GM10248 (cell line): ENCODE measurements around the gene CHTF8.

ENCODE experiments used
- CTCF ChIA-PET: fragments of 300-600 bp; sonication (Branson Sonifier 250); formaldehyde crosslinking; extraction: SDS; loops from one replicate; lab custom pipeline; 2021; ENCODE audit warnings: antibody characterized with exemption; lab: Yijun Ruan, JAX
- POLR2A ChIA-PET: fragments of 350-650 bp; sonication (Branson Sonifier 250); formaldehyde crosslinking; extraction: SDS; loops from one replicate; lab custom pipeline; 2020; ENCODE audit warnings: antibody characterized with exemption; lab: Yijun Ruan, JAX
- DNase-seq: peaks from one replicate; pipeline ENCODE4 v3.0.0; 2012; ENCODE audit errors: extremely low spot score
- TF ChIP-seq, protein P1 (sequence below): IDR thresholded peaks from 2 replicates; pipeline ENCODE4 v1.5.1; 2012; ENCODE audit warnings: mild to moderate bottlenecking, low read depth; ENCODE audit errors: extremely low read depth, missing control alignments, control extremely low read depth

The CHTF8 gene

GRCh38 chr16:69111216-69111875 is 21.0 kb downstream of the CHTF8 start:
- DNase-seq = no peak
- ChIA-PET CTCF (interaction anchor here (0.6 to 4.3 kb wide), 16 partner anchors 10 to 582 kb away, joined by 3 to 60 read pairs (median 6); no protein-coding TSS in a partner anchor), POLR2A (no interaction called here)
- TF ChIP-seq, protein P1, sequence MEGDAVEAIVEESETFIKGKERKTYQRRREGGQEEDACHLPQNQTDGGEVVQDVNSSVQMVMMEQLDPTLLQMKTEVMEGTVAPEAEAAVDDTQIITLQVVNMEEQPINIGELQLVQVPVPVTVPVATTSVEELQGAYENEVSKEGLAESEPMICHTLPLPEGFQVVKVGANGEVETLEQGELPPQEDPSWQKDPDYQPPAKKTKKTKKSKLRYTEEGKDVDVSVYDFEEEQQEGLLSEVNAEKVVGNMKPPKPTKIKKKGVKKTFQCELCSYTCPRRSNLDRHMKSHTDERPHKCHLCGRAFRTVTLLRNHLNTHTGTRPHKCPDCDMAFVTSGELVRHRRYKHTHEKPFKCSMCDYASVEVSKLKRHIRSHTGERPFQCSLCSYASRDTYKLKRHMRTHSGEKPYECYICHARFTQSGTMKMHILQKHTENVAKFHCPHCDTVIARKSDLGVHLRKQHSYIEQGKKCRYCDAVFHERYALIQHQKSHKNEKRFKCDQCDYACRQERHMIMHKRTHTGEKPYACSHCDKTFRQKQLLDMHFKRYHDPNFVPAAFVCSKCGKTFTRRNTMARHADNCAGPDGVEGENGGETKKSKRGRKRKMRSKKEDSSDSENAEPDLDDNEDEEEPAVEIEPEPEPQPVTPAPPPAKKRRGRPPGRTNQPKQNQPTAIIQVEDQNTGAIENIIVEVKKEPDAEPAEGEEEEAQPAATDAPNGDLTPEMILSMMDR = no peak

DNA sequence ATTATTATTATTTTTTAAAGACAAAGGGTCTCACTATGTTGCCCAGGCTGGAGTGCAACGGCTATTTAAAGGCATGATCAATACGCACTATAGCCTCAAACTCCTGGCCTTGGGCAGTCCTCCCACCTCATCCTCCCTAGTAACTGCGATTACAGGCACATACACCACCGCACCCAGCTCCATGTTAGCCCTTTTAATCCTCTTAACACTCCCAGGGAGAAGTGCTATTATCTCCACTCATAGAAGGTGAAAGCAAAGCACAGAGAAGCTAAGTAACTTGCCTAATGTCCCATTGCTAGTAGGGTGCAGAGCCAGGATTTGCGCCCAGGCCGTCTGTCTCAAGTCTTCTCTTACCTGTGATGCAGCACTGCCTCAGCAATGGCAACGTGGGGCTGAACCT is 22.0 kb downstream of the CHTF8 start:
- POLR2A ChIA-PET = no interaction called here
- DNase-seq = no peak
- TF ChIP-seq, protein P1 = no peak
- CTCF ChIA-PET = interaction anchor here (0.8 to 4.3 kb wide), 5 partner anchors 9 to 221 kb away, joined by 3 to 60 read pairs (median 5); no protein-coding TSS in a partner anchor

DNA sequence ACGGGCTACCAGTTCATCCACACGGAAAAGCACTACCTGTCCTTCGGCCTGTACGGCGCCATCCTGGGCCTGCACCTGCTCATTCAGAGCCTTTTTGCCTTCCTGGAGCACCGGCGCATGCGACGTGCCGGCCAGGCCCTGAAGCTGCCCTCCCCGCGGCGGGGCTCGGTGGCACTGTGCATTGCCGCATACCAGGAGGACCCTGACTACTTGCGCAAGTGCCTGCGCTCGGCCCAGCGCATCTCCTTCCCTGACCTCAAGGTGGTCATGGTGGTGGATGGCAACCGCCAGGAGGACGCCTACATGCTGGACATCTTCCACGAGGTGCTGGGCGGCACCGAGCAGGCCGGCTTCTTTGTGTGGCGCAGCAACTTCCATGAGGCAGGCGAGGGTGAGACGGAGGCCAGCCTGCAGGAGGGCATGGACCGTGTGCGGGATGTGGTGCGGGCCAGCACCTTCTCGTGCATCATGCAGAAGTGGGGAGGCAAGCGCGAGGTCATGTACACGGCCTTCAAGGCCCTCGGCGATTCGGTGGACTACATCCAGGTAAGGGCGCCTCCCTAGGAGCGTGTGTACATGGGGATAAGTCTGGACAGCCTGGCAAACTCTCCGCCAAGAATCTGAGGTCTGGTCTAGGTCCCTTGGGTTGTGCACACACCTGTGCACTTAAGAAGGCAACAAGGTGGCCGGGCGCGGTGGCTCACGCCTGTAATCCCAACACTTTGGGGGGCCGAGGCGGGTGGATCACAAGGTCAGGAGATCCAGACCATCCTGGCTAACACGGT is 22.7 kb downstream of the CHTF8 start:
- POLR2A ChIA-PET = no interaction called here
- DNase-seq = no peak
- CTCF ChIA-PET = interaction anchor here (2.1 to 4.3 kb wide), 3 partner anchors 8 to 14 kb away, joined by 8 to 60 read pairs (median 14); no protein-coding TSS in a partner anchor
- TF ChIP-seq, protein P1 = no peak

- POLR2A ChIA-PET = interaction anchor here (0.7 kb wide), 1 partner anchor 244 kb away, joined by 3 read pairs; no protein-coding TSS in a partner anchor
- no peak for DNase-seq
- CTCF ChIA-PET = interaction anchor here (1.9 to 2.3 kb wide), 3 partner anchors 9 to 20 kb away, joined by 6 to 14 read pairs (median 8); no protein-coding TSS in a partner anchor
- TF ChIP-seq, protein P1 = no peak
Observed at GRCh38 chr16:69108905-69109252, 23.5 kb downstream of the CHTF8 start.

DNA sequence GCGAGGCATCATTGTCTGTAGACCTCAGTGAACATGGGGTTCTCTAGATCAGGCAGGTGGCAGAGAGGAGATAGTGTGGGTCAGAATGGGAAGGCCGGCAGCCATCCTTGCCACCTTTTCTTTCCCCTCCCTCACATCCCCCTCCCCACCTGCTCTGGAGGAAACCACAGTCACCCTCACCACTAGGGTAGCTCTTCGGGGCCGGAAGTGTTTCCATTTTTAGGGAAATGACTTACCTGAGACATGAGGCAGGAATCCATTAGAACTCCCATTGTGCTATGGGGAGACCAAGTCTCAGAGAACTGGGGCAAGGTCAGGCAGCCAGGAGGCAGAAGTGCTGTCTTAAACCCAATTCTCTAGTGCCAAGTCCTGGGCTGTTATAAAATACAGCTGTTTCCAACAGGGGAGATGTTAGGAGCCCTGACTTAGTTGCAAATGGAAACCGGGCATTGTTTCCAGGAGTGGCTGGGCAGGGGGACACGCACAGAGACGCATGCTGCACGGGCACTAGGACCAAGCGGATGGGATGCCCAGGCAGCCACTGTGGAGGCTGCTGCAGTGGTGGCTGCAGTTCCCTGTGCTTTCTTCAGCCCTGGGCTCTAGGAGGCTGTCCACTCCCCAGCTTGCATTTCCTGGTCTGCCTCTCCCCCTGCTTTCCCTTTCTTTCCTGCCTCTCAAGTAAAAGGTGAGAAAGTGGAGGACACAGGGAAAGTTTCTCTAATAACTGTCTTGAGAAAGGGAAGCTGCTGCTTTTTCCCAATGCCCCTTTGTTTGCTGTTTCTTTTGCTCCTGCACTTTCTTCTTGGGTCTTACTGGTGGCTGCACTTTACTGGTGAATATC is 24.1 kb downstream of the CHTF8 start:
- CTCF ChIA-PET = interaction anchor here (1.9 to 2.3 kb wide), 3 partner anchors 9 to 19 kb away, joined by 6 to 14 read pairs (median 8); no protein-coding TSS in a partner anchor
- TF ChIP-seq, protein P1 = no peak
- no peak for DNase-seq
- POLR2A ChIA-PET = interaction anchor here (0.5 to 0.7 kb wide), 2 partner anchors 244 to 739 kb away, joined by 3 to 4 read pairs; no protein-coding TSS in a partner anchor
